HEK293 (cell line): ENCODE measurements around the gene SNRPD2.

Source experiments
- BCL11A ChIP-seq: fragments of 450-650 bp; formaldehyde crosslinking; IDR thresholded peaks from 2 replicates; pipeline ENCODE4 v1.5.1; 2016; ENCODE audit warnings: low read depth, missing biosample characterization, missing genetic modification characterization
- CTCF ChIP-seq: fragments of 450-650 bp; formaldehyde crosslinking; IDR thresholded peaks from 2 replicates; pipeline ENCODE4 v1.5.1; 2016; ENCODE audit warnings: missing biosample characterization, missing genetic modification characterization
- EGR2 ChIP-seq: fragments of 450-650 bp; formaldehyde crosslinking; IDR thresholded peaks from 2 replicates; pipeline ENCODE4 v1.5.1; 2016; ENCODE audit warnings: low read depth, missing biosample characterization, missing genetic modification characterization
- GFI1B ChIP-seq: fragments of 450-650 bp; formaldehyde crosslinking; IDR thresholded peaks from 2 replicates; pipeline ENCODE4 v1.5.1; 2016; ENCODE audit warnings: missing biosample characterization, missing genetic modification characterization
- KLF9 ChIP-seq: fragments of 450-650 bp; formaldehyde crosslinking; IDR thresholded peaks from 2 replicates; pipeline ENCODE4 v1.5.1; 2016; ENCODE audit warnings: missing biosample characterization, missing genetic modification characterization, low read depth
- REPIN1 ChIP-seq: fragments of 450-650 bp; formaldehyde crosslinking; IDR thresholded peaks from 2 replicates; pipeline ENCODE4 v1.5.1; 2017; ENCODE audit warnings: missing biosample characterization, missing genetic modification characterization, low read depth
- SP2 ChIP-seq: fragments of 450-650 bp; formaldehyde crosslinking; IDR thresholded peaks from 2 replicates; pipeline ENCODE4 v1.5.1; 2016; ENCODE audit warnings: missing biosample characterization, missing genetic modification characterization
- SP3 ChIP-seq: fragments of 450-650 bp; formaldehyde crosslinking; IDR thresholded peaks from 2 replicates; pipeline ENCODE4 v1.5.1; 2016; ENCODE audit warnings: missing biosample characterization, missing genetic modification characterization
- SP7 ChIP-seq: fragments of 450-650 bp; formaldehyde crosslinking; IDR thresholded peaks from 2 replicates; pipeline ENCODE4 v1.5.1; 2016; ENCODE audit warnings: missing biosample characterization, missing genetic modification characterization
- TCF7L2 ChIP-seq: IDR thresholded peaks from 2 replicates; pipeline ENCODE4 v1.6.1; 2011; ENCODE audit warnings: low read depth, mild to moderate bottlenecking, inconsistent platforms, low read length, moderate library complexity, borderline replicate concordance
- ZBTB21 ChIP-seq: fragments of 450-650 bp; formaldehyde crosslinking; IDR thresholded peaks from 2 replicates; pipeline ENCODE4 v1.5.1; 2017; ENCODE audit warnings: missing biosample characterization, missing genetic modification characterization
- ZFP3 ChIP-seq: fragments of 450-650 bp; formaldehyde crosslinking; IDR thresholded peaks from 2 replicates; pipeline ENCODE4 v1.5.1; 2016; ENCODE audit warnings: low read depth, missing biosample characterization, missing genetic modification characterization
- ZFP41 ChIP-seq: fragments of 450-650 bp; formaldehyde crosslinking; IDR thresholded peaks from 2 replicates; pipeline ENCODE4 v1.5.1; 2016; ENCODE audit warnings: missing biosample characterization, missing genetic modification characterization, borderline replicate concordance
- ZNF112 ChIP-seq: fragments of 450-650 bp; formaldehyde crosslinking; IDR thresholded peaks from 2 replicates; pipeline ENCODE4 v1.5.0; 2017; ENCODE audit warnings: missing biosample characterization, missing genetic modification characterization
- ZNF121 ChIP-seq: fragments of 450-650 bp; formaldehyde crosslinking; IDR thresholded peaks from 2 replicates; pipeline ENCODE4 v1.5.1; 2016; ENCODE audit warnings: missing biosample characterization, missing genetic modification characterization
- ZNF138 ChIP-seq: fragments of 450-650 bp; formaldehyde crosslinking; IDR thresholded peaks from 2 replicates; pipeline ENCODE4 v1.5.1; 2016; ENCODE audit warnings: missing biosample characterization, missing genetic modification characterization, borderline replicate concordance
- ZNF202 ChIP-seq: fragments of 450-650 bp; formaldehyde crosslinking; IDR thresholded peaks from 2 replicates; pipeline ENCODE4 v1.5.1; 2016; ENCODE audit warnings: missing biosample characterization, missing genetic modification characterization, borderline replicate concordance
- ZNF280C ChIP-seq: fragments of 450-650 bp; formaldehyde crosslinking; IDR thresholded peaks from 2 replicates; pipeline ENCODE4 v1.5.1; 2016; ENCODE audit warnings: missing biosample characterization, missing genetic modification characterization
- ZNF37A ChIP-seq: fragments of 450-650 bp; IDR thresholded peaks from 2 replicates; pipeline ENCODE4 v1.5.1; 2018; ENCODE audit warnings: missing biosample characterization, missing genetic modification characterization
- ZNF394 ChIP-seq: fragments of 450-650 bp; formaldehyde crosslinking; IDR thresholded peaks from 2 replicates; pipeline ENCODE4 v1.5.1; 2016; ENCODE audit warnings: missing biosample characterization, missing genetic modification characterization, mild to moderate bottlenecking, moderate library complexity, borderline replicate concordance
- ZNF510 ChIP-seq: fragments of 450-650 bp; formaldehyde crosslinking; IDR thresholded peaks from 2 replicates; pipeline ENCODE4 v1.5.1; 2018; ENCODE audit warnings: mild to moderate bottlenecking, missing genetic modification characterization, missing biosample characterization; ENCODE audit not compliant: insufficient replicate concordance
- ZNF521 ChIP-seq: fragments of 450-650 bp; formaldehyde crosslinking; IDR thresholded peaks from 2 replicates; pipeline ENCODE4 v1.5.1; 2017; ENCODE audit warnings: missing biosample characterization, mild to moderate bottlenecking, missing genetic modification characterization
- ZNF555 ChIP-seq: fragments of 450-650 bp; formaldehyde crosslinking; conservative IDR thresholded peaks from 2 replicates; pipeline ENCODE4 v1.5.1; 2017; ENCODE audit warnings: missing biosample characterization, mild to moderate bottlenecking, missing genetic modification characterization, inconsistent platforms
- ZNF580 ChIP-seq: fragments of 450-650 bp; formaldehyde crosslinking; IDR thresholded peaks from 2 replicates; pipeline ENCODE4 v1.5.1; 2016; ENCODE audit warnings: missing biosample characterization, missing genetic modification characterization
- ZNF623 ChIP-seq: fragments of 450-650 bp; formaldehyde crosslinking; IDR thresholded peaks from 2 replicates; pipeline ENCODE4 v1.5.1; 2016; ENCODE audit warnings: missing biosample characterization, missing genetic modification characterization
- ZNF629 ChIP-seq: fragments of 450-650 bp; formaldehyde crosslinking; IDR thresholded peaks from 2 replicates; pipeline ENCODE4 v1.5.1; 2017; ENCODE audit warnings: missing biosample characterization, missing genetic modification characterization
- ZNF660 ChIP-seq: fragments of 450-650 bp; IDR thresholded peaks from 2 replicates; pipeline ENCODE4 v1.5.1; 2018; ENCODE audit warnings: missing biosample characterization, mild to moderate bottlenecking, missing genetic modification characterization
- ZNF701 ChIP-seq: fragments of 450-650 bp; formaldehyde crosslinking; IDR thresholded peaks from 2 replicates; pipeline ENCODE4 v1.5.1; 2016; ENCODE audit warnings: missing biosample characterization, missing genetic modification characterization
- ZNF707 ChIP-seq: fragments of 450-650 bp; formaldehyde crosslinking; IDR thresholded peaks from 2 replicates; pipeline ENCODE4 v1.5.1; 2016; ENCODE audit warnings: missing biosample characterization, missing genetic modification characterization
- ZNF777 ChIP-seq: fragments of 450-650 bp; formaldehyde crosslinking; IDR thresholded peaks from 2 replicates; pipeline ENCODE4 v1.5.1; 2017; ENCODE audit warnings: missing biosample characterization, missing genetic modification characterization, borderline replicate concordance
- ZNF830 ChIP-seq: fragments of 450-650 bp; IDR thresholded peaks from 2 replicates; pipeline ENCODE4 v1.5.0; 2018; ENCODE audit warnings: missing biosample characterization, missing genetic modification characterization, low read depth, mild to moderate bottlenecking, moderate library complexity
- TF ChIP-seq, protein P1 (sequence below): fragments of 450-650 bp; formaldehyde crosslinking; IDR thresholded peaks from 2 replicates; pipeline ENCODE4 v1.5.1; 2016; ENCODE audit warnings: missing biosample characterization, missing genetic modification characterization
- TF ChIP-seq, protein P2 (sequence below): fragments of 450-650 bp; formaldehyde crosslinking; IDR thresholded peaks from 2 replicates; pipeline ENCODE4 v1.5.1; 2016; ENCODE audit warnings: missing biosample characterization, missing genetic modification characterization, borderline replicate concordance

The SNRPD2 gene

DNA sequence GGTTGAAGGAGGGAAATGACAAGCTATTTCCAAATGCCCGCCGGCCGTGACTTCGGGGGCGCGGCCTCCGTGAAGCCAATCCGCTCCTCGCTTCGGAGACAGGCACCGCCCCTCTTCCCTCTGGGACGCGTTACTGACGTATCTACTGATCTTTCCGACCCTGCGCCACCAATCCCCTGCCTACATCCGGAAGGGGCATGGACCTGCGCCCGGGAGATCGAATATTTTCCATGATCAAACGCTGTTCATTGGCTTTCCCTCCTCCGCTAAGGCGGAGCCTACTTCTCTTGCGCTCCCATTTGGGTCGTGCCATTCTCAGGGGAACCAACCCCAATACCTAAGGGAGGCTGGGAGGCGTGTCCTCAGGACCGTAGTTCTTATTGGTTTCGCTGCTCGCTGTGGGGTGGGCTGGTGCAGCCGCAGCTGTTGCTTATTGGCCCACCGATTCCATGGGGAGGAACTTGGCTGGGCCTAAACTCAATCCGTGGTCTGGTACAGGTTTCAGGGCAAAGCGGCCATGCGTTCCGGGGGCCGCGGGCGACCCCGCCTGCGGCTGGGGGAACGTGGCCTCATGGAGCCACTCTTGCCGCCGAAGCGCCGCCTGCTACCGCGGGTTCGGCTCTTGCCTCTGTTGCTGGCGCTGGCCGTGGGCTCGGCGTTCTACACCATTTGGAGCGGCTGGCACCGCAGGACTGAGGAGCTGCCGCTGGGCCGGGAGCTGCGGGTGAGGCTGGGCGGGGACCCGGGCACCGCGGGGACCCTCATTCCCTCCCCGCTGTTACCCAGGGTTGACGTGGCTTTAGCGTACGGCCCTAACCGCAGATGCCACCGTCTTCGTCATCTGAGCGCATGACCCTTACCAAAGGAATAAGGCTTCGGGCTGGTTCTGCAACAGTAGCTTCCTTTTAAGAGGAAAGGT, 693 bp upstream of the SNRPD2 start, which contains the start of gene QPCTL (continued):
- TF ChIP-seq ZNF394 (tag by site-specific recombination) (peak; percentile 36; the same call in 1 of the 2 replicates), ZNF280C (tag by site-specific recombination) (no peak), ZFP41 (tag by site-specific recombination) (no peak), ZFP3 (tag by site-specific recombination) (no peak), ZNF555 (tag by site-specific recombination) (no peak), ZBTB21 (peak; percentile 44), ZNF580 (tag by site-specific recombination) (no peak; the same call in 1 of the 2 replicates), ZNF707 (tag by site-specific recombination) (no peak), ZNF112 (tag by site-specific recombination) (no peak), ZNF830 (no peak), SP7 (tag by site-specific recombination) (peak; percentile 43), KLF9 (peak; percentile 44), BCL11A (tag by site-specific recombination) (0 out of 2 replicates have a peak, but pooled peaks have one; percentile 34), ZNF138 (tag by site-specific recombination) (no peak), TCF7L2 (no peak), ZNF777 (tag by site-specific recombination) (no peak), ZNF629 (tag by site-specific recombination) (peak; percentile 22; the same call in 1 of the 2 replicates), SP2 (tag by site-specific recombination) (peak; percentile 97), ZNF121 (tag by site-specific recombination) (no peak), SP3 (tag by site-specific recombination) (peak; percentile 91), ZNF521 (tag by site-specific recombination) (no peak), ZNF37A (no peak), ZNF202 (tag by site-specific recombination) (no peak), REPIN1 (tag by site-specific recombination) (no peak), CTCF (tag by site-specific recombination) (no peak), EGR2 (no peak), ZNF510 (tag by site-specific recombination) (no peak), ZNF701 (tag by site-specific recombination) (no peak), ZNF660 (tag by site-specific recombination) (peak; percentile 82), GFI1B (no peak), ZNF623 (tag by site-specific recombination) (no peak; the same call in 1 of the 2 replicates)
- TF ChIP-seq, protein P1, sequence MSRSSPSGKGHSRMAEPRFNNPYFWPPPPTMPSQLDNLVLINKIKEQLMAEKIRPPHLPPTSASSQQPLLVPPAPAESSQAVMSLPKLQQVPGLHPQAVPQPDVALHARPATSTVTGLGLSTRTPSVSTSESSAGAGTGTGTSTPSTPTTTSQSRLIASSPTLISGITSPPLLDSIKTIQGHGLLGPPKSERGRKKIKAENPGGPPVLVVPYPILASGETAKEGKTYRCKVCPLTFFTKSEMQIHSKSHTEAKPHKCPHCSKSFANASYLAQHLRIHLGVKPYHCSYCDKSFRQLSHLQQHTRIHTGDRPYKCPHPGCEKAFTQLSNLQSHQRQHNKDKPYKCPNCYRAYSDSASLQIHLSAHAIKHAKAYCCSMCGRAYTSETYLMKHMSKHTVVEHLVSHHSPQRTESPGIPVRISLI (tag by site-specific recombination) = no peak
- TF ChIP-seq, protein P2, sequence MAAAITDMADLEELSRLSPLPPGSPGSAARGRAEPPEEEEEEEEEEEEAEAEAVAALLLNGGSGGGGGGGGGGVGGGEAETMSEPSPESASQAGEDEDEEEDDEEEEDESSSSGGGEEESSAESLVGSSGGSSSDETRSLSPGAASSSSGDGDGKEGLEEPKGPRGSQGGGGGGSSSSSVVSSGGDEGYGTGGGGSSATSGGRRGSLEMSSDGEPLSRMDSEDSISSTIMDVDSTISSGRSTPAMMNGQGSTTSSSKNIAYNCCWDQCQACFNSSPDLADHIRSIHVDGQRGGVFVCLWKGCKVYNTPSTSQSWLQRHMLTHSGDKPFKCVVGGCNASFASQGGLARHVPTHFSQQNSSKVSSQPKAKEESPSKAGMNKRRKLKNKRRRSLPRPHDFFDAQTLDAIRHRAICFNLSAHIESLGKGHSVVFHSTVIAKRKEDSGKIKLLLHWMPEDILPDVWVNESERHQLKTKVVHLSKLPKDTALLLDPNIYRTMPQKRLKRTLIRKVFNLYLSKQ (tag by site-specific recombination) = no peak
